MM.1S (cell line): ENCODE measurements around the gene ARHGAP23.

ENCODE experiments used
- DNase-seq: peaks from one replicate; pipeline ENCODE4 v3.0.0-alpha.2; 2015
- H2AFZ ChIP-seq: fragments of 300-600 bp; sonication (generic); 2 replicates; pipeline ENCODE4 v1.6.0; 2016; ENCODE audit warnings: antibody characterized with exemption, low read length
- H3F3A ChIP-seq: fragments of 300-600 bp; sonication (generic); 2 replicates; pipeline ENCODE4 v1.6.1; 2016; ENCODE audit warnings: mild to moderate bottlenecking, antibody characterized with exemption, low read length, moderate library complexity, mixed read lengths; ENCODE audit not compliant: insufficient read depth
- H3K27ac ChIP-seq: fragments of 300-600 bp; sonication (generic); 2 replicates; pipeline ENCODE4 v1.5.1; 2016; ENCODE audit warnings: mild to moderate bottlenecking, low read length
- H3K27me3 ChIP-seq: fragments of 300-600 bp; sonication (generic); replicated peaks from 2 replicates; pipeline ENCODE4 v1.6.0; 2016; ENCODE audit warnings: low read length; ENCODE audit not compliant: insufficient read depth
- H3K36me3 ChIP-seq: fragments of 300-600 bp; sonication (generic); replicated peaks from 2 replicates; pipeline ENCODE4 v1.6.1; 2016; ENCODE audit warnings: mild to moderate bottlenecking, low read length, mixed read lengths; ENCODE audit not compliant: insufficient read depth
- H3K4me1 ChIP-seq: fragments of 300-600 bp; sonication (generic); 2 replicates; pipeline ENCODE4 v1.6.1; 2016; ENCODE audit warnings: low read length, mixed read lengths
- H3K4me2 ChIP-seq: fragments of 300-600 bp; sonication (generic); 2 replicates; pipeline ENCODE4 v1.6.0; 2016; ENCODE audit warnings: low read depth, low read length
- H3K4me3 ChIP-seq: fragments of 300-600 bp; sonication (generic); 2 replicates; pipeline ENCODE4 v1.5.1; 2016; ENCODE audit warnings: low read length, mixed read lengths
- H3K79me2 ChIP-seq: fragments of 300-600 bp; sonication (generic); 2 replicates; pipeline ENCODE4 v1.6.1; 2016; ENCODE audit warnings: mixed run types, low read length, mixed read lengths
- H3K9ac ChIP-seq: fragments of 300-600 bp; sonication (generic); 2 replicates; pipeline ENCODE4 v1.6.1; 2016; ENCODE audit warnings: low read length, mixed read lengths
- H3K9me2 ChIP-seq: fragments of 300-600 bp; sonication (generic); replicated peaks from 2 replicates; pipeline ENCODE4 v1.6.1; 2016; ENCODE audit warnings: mild to moderate bottlenecking, low read length, mixed read lengths; ENCODE audit not compliant: insufficient read depth
- H3K9me3 ChIP-seq: fragments of 300-600 bp; sonication (generic); replicated peaks from 2 replicates; pipeline ENCODE4 v1.6.1; 2016; ENCODE audit warnings: mild to moderate bottlenecking, low read length, mixed read lengths; ENCODE audit not compliant: insufficient read depth
- H4K20me1 ChIP-seq: fragments of 300-600 bp; sonication (generic); 2 replicates; pipeline ENCODE4 v1.6.1; 2016; ENCODE audit warnings: mild to moderate bottlenecking, low read length, moderate library complexity, mixed read lengths; ENCODE audit not compliant: insufficient read depth
- EZH2 ChIP-seq: fragments of 300-600 bp; sonication (generic); optimal IDR thresholded peaks from 2 replicates; pipeline ENCODE3; 2017; ENCODE audit warnings: low read depth, mild to moderate bottlenecking, antibody characterized with exemption, low read length, mixed read lengths
- EZH2phosphoT487 ChIP-seq: fragments of 300-600 bp; sonication (generic); IDR thresholded peaks from 2 replicates; pipeline ENCODE4 v1.6.1; 2018; ENCODE audit warnings: antibody characterized with exemption, low read length
- TF ChIP-seq, protein P1 (sequence below): fragments of 300-600 bp; sonication (generic); IDR thresholded peaks from 2 replicates; pipeline ENCODE4 v1.5.1; 2016; ENCODE audit warnings: antibody characterized with exemption, low read length, mixed read lengths

Gene ARHGAP23

DNA sequence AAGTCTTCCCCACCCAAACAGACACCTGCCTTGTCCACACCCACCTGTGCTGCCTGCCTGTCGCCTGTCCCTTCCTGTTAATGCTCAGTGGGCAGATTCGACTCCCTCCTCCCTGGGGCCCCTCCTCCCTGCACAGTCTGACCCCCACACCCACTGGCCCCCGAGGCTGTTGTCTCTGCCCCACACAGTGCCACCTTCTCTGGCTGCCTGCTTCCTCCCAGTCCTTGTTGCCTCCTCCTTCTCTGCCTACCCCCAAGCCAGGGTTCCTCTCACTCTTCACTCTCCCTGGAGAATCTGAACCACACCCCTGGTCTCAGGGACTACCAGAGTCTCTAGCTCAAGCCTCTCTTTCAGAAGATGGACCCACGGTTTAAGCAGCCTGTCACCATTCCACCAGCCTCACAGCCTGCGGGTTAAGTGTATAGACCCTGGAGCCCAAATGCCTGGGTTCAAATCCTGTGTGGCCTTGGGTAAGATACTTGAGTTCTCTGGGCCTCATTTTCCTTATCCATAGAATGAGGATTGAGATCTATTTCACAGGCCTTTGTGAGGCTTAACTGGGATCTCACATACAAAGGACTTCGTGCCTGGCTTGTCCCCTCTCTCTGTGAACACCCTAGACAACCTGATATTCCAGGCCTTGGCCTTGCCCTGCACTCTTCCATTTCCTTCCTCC is 3.8 kb upstream of the ARHGAP23 start:
- H3K9me2 ChIP-seq, result no peaks in the 10 kb centered on the region
- H3K27me3 ChIP-seq, result peaks cover 27% of the 10 kb centered on the region
- H3K27ac ChIP-seq, result no peak overlapping the region
- TF ChIP-seq, protein P1, sequence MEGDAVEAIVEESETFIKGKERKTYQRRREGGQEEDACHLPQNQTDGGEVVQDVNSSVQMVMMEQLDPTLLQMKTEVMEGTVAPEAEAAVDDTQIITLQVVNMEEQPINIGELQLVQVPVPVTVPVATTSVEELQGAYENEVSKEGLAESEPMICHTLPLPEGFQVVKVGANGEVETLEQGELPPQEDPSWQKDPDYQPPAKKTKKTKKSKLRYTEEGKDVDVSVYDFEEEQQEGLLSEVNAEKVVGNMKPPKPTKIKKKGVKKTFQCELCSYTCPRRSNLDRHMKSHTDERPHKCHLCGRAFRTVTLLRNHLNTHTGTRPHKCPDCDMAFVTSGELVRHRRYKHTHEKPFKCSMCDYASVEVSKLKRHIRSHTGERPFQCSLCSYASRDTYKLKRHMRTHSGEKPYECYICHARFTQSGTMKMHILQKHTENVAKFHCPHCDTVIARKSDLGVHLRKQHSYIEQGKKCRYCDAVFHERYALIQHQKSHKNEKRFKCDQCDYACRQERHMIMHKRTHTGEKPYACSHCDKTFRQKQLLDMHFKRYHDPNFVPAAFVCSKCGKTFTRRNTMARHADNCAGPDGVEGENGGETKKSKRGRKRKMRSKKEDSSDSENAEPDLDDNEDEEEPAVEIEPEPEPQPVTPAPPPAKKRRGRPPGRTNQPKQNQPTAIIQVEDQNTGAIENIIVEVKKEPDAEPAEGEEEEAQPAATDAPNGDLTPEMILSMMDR, result no peak
- no peak for TF ChIP-seq EZH2phosphoT487
- peaks cover 23% of the 10 kb centered on the region for H3K4me1 ChIP-seq
- H3K4me2 ChIP-seq, result no peak overlapping the region
- DNase-seq, result no peak
- no peak overlapping the region for H3K9ac ChIP-seq
- H3K36me3 ChIP-seq, result no peaks in the 10 kb centered on the region
- no peak overlapping the region for H3K4me3 ChIP-seq
- H3F3A ChIP-seq, result peaks cover 14% of the 10 kb centered on the region
- no peaks in the 10 kb centered on the region for H4K20me1 ChIP-seq
- H3K9me3 ChIP-seq, result no peaks in the 10 kb centered on the region
- peaks cover 24% of the 10 kb centered on the region for H3K79me2 ChIP-seq
- H2AFZ ChIP-seq, result no peak overlapping the region

DNA sequence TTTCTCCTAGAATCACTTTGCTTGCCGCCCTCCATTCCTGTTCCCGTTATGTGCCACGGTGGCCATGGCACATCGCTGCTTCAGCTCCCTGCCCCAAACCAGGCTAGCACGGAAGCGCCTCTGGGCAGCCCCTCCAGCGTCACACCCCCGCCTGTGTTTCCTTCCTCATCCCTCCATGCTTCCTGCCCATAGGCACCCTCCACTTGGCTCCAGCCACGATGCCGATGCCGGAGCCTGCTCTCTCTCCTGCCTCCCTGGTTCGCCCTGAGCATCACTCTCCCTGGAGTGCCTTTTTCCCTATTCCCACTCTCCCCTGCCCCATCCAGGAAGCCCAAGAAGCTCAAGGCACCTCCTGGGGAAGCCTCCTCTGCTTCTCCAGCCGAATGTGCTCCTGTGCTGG is 3.2 kb upstream of the ARHGAP23 start:
- Histone ChIP-seq H3K4me1 (peaks cover 29% of the 10 kb centered on the region), H3K27ac (no peak overlapping the region), H3K9ac (no peak overlapping the region), H3K79me2 (peaks cover 30% of the 10 kb centered on the region), H3K9me2 (no peaks in the 10 kb centered on the region), H4K20me1 (no peaks in the 10 kb centered on the region), H3K36me3 (no peaks in the 10 kb centered on the region), H2AFZ (no peak overlapping the region), H3K9me3 (no peaks in the 10 kb centered on the region), H3K4me2 (no peak overlapping the region), H3K4me3 (no peak overlapping the region), H3F3A (peaks cover 14% of the 10 kb centered on the region), H3K27me3 (peaks cover 21% of the 10 kb centered on the region)
- DNase-seq, result no peak
- TF ChIP-seq EZH2phosphoT487 (no peak), EZH2 (no peak)
- TF ChIP-seq, protein P1, result no peak

DNA sequence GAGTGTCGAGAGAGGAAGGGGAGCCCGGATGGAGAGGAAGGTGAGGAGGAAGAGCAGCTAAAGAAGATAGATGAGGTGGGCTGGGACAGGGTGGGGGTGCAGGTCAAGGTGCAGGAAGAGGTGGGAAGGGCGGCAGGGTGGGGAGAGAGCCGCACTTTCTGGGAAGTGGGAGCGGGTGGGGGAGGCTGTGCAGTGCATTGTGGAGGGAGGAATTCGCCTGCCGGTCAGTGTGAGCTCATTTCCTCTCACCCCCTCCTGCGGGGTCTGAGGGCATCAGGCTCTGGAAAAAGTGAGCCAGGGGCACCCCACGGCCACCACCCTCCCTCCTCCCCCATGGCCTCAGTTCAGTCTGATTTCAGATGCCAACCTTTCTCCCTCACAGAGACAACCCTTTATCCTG is 2.5 kb upstream of the ARHGAP23 start:
- H3K4me1 ChIP-seq, result peaks cover 31% of the 10 kb centered on the region
- DNase-seq, result no peak
- peaks cover 14% of the 10 kb centered on the region for H3F3A ChIP-seq
- TF ChIP-seq, protein P1, result no peak
- no peak for TF ChIP-seq EZH2phosphoT487
- TF ChIP-seq EZH2, result no peak
- H3K36me3 ChIP-seq, result no peaks in the 10 kb centered on the region
- no peak overlapping the region for H3K27ac ChIP-seq
- H3K27me3 ChIP-seq, result peaks cover 17% of the 10 kb centered on the region
- H2AFZ ChIP-seq, result no peak overlapping the region
- H3K9ac ChIP-seq, result no peak overlapping the region
- H3K4me2 ChIP-seq, result no peak overlapping the region
- no peaks in the 10 kb centered on the region for H3K9me3 ChIP-seq
- H3K4me3 ChIP-seq, result no peak overlapping the region
- H4K20me1 ChIP-seq, result no peaks in the 10 kb centered on the region
- H3K79me2 ChIP-seq, result peaks cover 37% of the 10 kb centered on the region
- H3K9me2 ChIP-seq, result no peaks in the 10 kb centered on the region
